H1 (cell line): Measurements from ENCODE around the gene YWHAQ. TPM values are rescaled to one million over a fixed set of nuclear protein-coding genes. Genes with fewer than 3 reads are reported as not detected.

Source experiments
- CTCF ChIA-PET: fragments of 300-600 bp; sonication (Branson Sonifier 250); formaldehyde crosslinking; loops from one replicate; lab custom pipeline; 2021; ENCODE audit not compliant: partially characterized antibody; lab: Charles Lee
- POLR2A ChIA-PET: fragments of 300-600 bp; sonication (Branson Sonifier 250); formaldehyde crosslinking; loops from one replicate; lab custom pipeline; 2021; ENCODE audit warnings: inconsistent platforms; ENCODE audit not compliant: partially characterized antibody; lab: Charles Lee
- DNase-seq, 2 experiments: peaks; one replicate each; pipeline versions ENCODE4 v3.0.0 to v3.0.0-alpha.2; 2010 to 2022; ENCODE audit warnings: low spot score in 2 of 2, low read depth in 1 of 2, mixed read lengths in 1 of 2
- FAIRE-seq: peaks from 2 replicates; lab custom pipeline; 2011; peaks lifted over from hg19 to GRCh38; lab: Jason Lieb, UNC
- H2AFZ ChIP-seq: 2 replicates; pipeline ENCODE4 v1.8.1; 2012; ENCODE audit warnings: low read length, inconsistent platforms
- H2AK5ac ChIP-seq: 2 replicates; pipeline ENCODE4 v1.6.1; 2013; ENCODE audit warnings: low read depth, low read length
- H2BK120ac ChIP-seq: replicated peaks from 2 replicates; pipeline ENCODE3; 2013; ENCODE audit warnings: low read depth, low read length, inconsistent platforms
- H2BK12ac ChIP-seq: 2 replicates; pipeline ENCODE4 v1.6.1; 2013; ENCODE audit warnings: low read depth, low read length
- H2BK15ac ChIP-seq: 2 replicates; pipeline ENCODE4 v1.6.1; 2013; ENCODE audit warnings: low read length
- H2BK20ac ChIP-seq: 2 replicates; pipeline ENCODE4 v1.6.1; 2013; ENCODE audit warnings: low read length
- H2BK5ac ChIP-seq: 2 replicates; pipeline ENCODE4 v1.6.1; 2013; ENCODE audit warnings: low read depth, low read length
- H3K14ac ChIP-seq: 2 replicates; pipeline ENCODE4 v1.6.1; 2013; ENCODE audit warnings: inconsistent platforms; ENCODE audit not compliant: insufficient read length
- H3K18ac ChIP-seq: 2 replicates; pipeline ENCODE4 v1.6.1; 2013; ENCODE audit warnings: low read length; ENCODE audit errors: extremely low read depth
- H3K23ac ChIP-seq: 2 replicates; pipeline ENCODE4 v1.6.1; 2013; ENCODE audit warnings: inconsistent platforms; ENCODE audit not compliant: insufficient read length
- H3K23me2 ChIP-seq: 2 replicates; pipeline ENCODE4 v1.6.1; 2013; ENCODE audit warnings: low read depth, low read length
- H3K27ac ChIP-seq: 2 replicates; pipeline ENCODE4 v1.6.1; 2011; ENCODE audit warnings: low read depth, low read length, inconsistent platforms
- H3K27me3 ChIP-seq, 4 experiments: replicated peaks in 1 of 4; 1 replicate in 1 of 4; 2 replicates in 3 of 4; pipeline versions ENCODE4 v1.6.1 to v1.8.1; 2011 to 2013; ENCODE audit warnings: low read length in 3 of 4, mild to moderate bottlenecking in 3 of 4, inconsistent platforms in 2 of 4, mixed read lengths in 2 of 4, moderate library complexity in 1 of 4; ENCODE audit not compliant: control insufficient read depth in 3 of 4, insufficient read depth in 3 of 4; ENCODE audit errors: extremely low read depth in 1 of 4
- H3K36me3 ChIP-seq, 4 experiments: 2 replicates each; pipeline versions ENCODE4 v1.6.1 to v1.8.1; 2011 to 2013; ENCODE audit warnings: mild to moderate bottlenecking in 4 of 4, low read length in 3 of 4, moderate library complexity in 2 of 4, control low read depth in 1 of 4, inconsistent platforms in 1 of 4; ENCODE audit not compliant: insufficient read depth in 4 of 4, control insufficient read depth in 2 of 4
- H3K4ac ChIP-seq: replicated peaks from 2 replicates; pipeline ENCODE3; 2013; ENCODE audit warnings: low read length, low read depth, mixed read lengths, inconsistent platforms; ENCODE audit not compliant: insufficient read length
- H3K4me1 ChIP-seq, 4 experiments: replicated peaks in 1 of 4; 1 replicate in 1 of 4; 2 replicates in 3 of 4; pipeline versions ENCODE4 v1.6.1 to v1.8.1; 2011 to 2013; ENCODE audit warnings: low read length in 3 of 4, inconsistent platforms in 2 of 4, mixed read lengths in 1 of 4; ENCODE audit not compliant: insufficient read depth in 4 of 4, control insufficient read depth in 3 of 4
- H3K4me2 ChIP-seq, 2 experiments: 2 replicates each; pipeline versions ENCODE4 v1.6.1 to v1.8.1; 2011 to 2013; ENCODE audit warnings: low read depth in 2 of 2, low read length in 2 of 2, control low read depth in 1 of 2, inconsistent platforms in 1 of 2, mild to moderate bottlenecking in 1 of 2; ENCODE audit not compliant: insufficient read depth in 1 of 2
- H3K4me3 ChIP-seq, 4 experiments: fragments of 200-600, 300-600 bp in 1 of 4; sonication (generic), shearing (Covaris generic), sonication (Bioruptor Twin) in 1 of 4; 2 replicates each; pipeline versions ENCODE4 v1.5.1 to v1.8.1; 2011 to 2016; ENCODE audit warnings: low read length in 4 of 4, low read depth in 3 of 4, control low read depth in 2 of 4, inconsistent platforms in 2 of 4, mild to moderate bottlenecking in 2 of 4, mixed read lengths in 1 of 4, moderate library complexity in 1 of 4; ENCODE audit not compliant: insufficient read depth in 2 of 4; ENCODE audit errors: extremely low read depth in 1 of 4
- H3K56ac ChIP-seq: replicated peaks from 2 replicates; pipeline ENCODE3; 2013; ENCODE audit warnings: low read depth, mild to moderate bottlenecking, mixed read lengths, low read length, inconsistent platforms; ENCODE audit not compliant: insufficient read length
- H3K79me1 ChIP-seq: 2 replicates; pipeline ENCODE4 v1.6.1; 2013; ENCODE audit warnings: low read depth, low read length, control low read depth
- H3K79me2 ChIP-seq, 2 experiments: 2 replicates each; pipeline versions ENCODE4 v1.6.1 to v1.8.1; 2012 to 2013; ENCODE audit warnings: low read length in 2 of 2, mild to moderate bottlenecking in 2 of 2, inconsistent platforms in 1 of 2; ENCODE audit not compliant: insufficient read depth in 2 of 2, control insufficient read depth in 1 of 2
- H3K9ac ChIP-seq, 4 experiments: replicated peaks in 1 of 4; 1 replicate in 1 of 4; 2 replicates in 3 of 4; pipeline versions ENCODE4 v1.6.1 to v1.8.1; 2011 to 2013; ENCODE audit warnings: low read depth in 3 of 4, low read length in 3 of 4, control low read depth in 2 of 4, mild to moderate bottlenecking in 2 of 4, moderate library complexity in 2 of 4, inconsistent platforms in 1 of 4; ENCODE audit errors: extremely low read depth in 1 of 4
- H3K9me3 ChIP-seq, 2 experiments: 2 replicates each; pipeline versions ENCODE4 v1.6.1 to v1.8.1; 2012 to 2013; ENCODE audit warnings: mild to moderate bottlenecking in 2 of 2, moderate library complexity in 2 of 2, control low read depth in 1 of 2, inconsistent platforms in 1 of 2, low read depth in 1 of 2, low read length in 1 of 2, mixed read lengths in 1 of 2; ENCODE audit not compliant: insufficient read depth in 2 of 2
- H4K20me1 ChIP-seq, 2 experiments: replicated peaks in 1 of 2; 2 replicates each; pipeline versions ENCODE3 to v1.8.1; 2011 to 2013; ENCODE audit warnings: inconsistent platforms in 2 of 2, low read length in 2 of 2, mild to moderate bottlenecking in 1 of 2; ENCODE audit not compliant: insufficient read depth in 2 of 2, control insufficient read depth in 1 of 2
- H4K5ac ChIP-seq: 2 replicates; pipeline ENCODE4 v1.6.1; 2013; ENCODE audit warnings: low read length, low read depth, mixed read lengths, inconsistent platforms; ENCODE audit not compliant: insufficient read length
- H4K8ac ChIP-seq: 2 replicates; pipeline ENCODE4 v1.8.0; 2013; ENCODE audit warnings: mild to moderate bottlenecking, moderate library complexity, low read length, inconsistent platforms; ENCODE audit not compliant: insufficient read depth; ENCODE audit errors: extremely low read depth
- H4K91ac ChIP-seq: replicated peaks from 2 replicates; pipeline ENCODE3; 2013; ENCODE audit warnings: low read length, mixed read lengths, inconsistent platforms; ENCODE audit not compliant: insufficient read length
- CBX5 ChIP-seq: fragments of 300-800, 300-1000 bp; sonication (generic); IDR thresholded peaks from 2 replicates; pipeline ENCODE4 v1.7.1; 2016; ENCODE audit warnings: antibody characterized with exemption, low read length, low read depth
- KDM1A ChIP-seq: fragments of 200-600, 300-600 bp; sonication (generic); IDR thresholded peaks from 2 replicates; pipeline ENCODE4 v1.7.1; 2016; ENCODE audit warnings: mild to moderate bottlenecking, low read length, borderline replicate concordance
- USF2 ChIP-seq: IDR thresholded peaks from 2 replicates; pipeline ENCODE4 v1.6.1; 2011; ENCODE audit warnings: low read length, improper control_type of control experiment
- WGBS, 2 experiments: shearing (Covaris generic) in 1 of 2; methylation state at CpG; one replicate each; pipeline versions ENCODE4 v1.1.6 to v1.1.7; 2013 to 2015; ENCODE audit warnings: low lambda C conversion rate in 2 of 2, mixed read lengths in 2 of 2, inconsistent platforms in 1 of 2, low coverage in 1 of 2, missing lambda C conversion rate in 1 of 2; ENCODE audit not compliant: insufficient replicate concordance in 2 of 2, insufficient coverage in 1 of 2, insufficient read length in 1 of 2; ENCODE audit errors: extremely low coverage in 1 of 2, missing lambda C conversion rate in 1 of 2; 5-methylcytosine and 5-hydroxymethylcytosine counted together
- polyA plus RNA-seq, 7 experiments: library from polyadenylated mRNA; depleted of rRNA in 3 of 7; stranded (reverse) in 5 of 7; unstranded in 2 of 7; fragments of >200 nt in 5 of 7; fragments of 200-250 nt in 2 of 7; gene quantifications; 1 replicate in 5 of 7; 2 replicates in 1 of 7; 4 replicates in 1 of 7; pipeline versions ENCODE4 v1.2.1 to v1.2.3, GENCODE V29; 2011 to 2013; ENCODE audit warnings: missing spikeins in 2 of 7, mixed read lengths in 2 of 7
- total RNA-seq: library from RNA; stranded (reverse); fragmentation: NEBNext Ultra II Directional; extraction: Animal tissue kit (Norgen Biotek cat#: 25700); gene quantifications from 2 replicates; pipeline ENCODE4 v1.2.1, GENCODE V29; 2021

Gene YWHAQ
- total and polyA plus RNA-seq, 2 of the 8 experiments (the other 6 are each of a cell fraction or from before 2014, with no cell fraction given) = 244 to 480 TPM

DNA sequence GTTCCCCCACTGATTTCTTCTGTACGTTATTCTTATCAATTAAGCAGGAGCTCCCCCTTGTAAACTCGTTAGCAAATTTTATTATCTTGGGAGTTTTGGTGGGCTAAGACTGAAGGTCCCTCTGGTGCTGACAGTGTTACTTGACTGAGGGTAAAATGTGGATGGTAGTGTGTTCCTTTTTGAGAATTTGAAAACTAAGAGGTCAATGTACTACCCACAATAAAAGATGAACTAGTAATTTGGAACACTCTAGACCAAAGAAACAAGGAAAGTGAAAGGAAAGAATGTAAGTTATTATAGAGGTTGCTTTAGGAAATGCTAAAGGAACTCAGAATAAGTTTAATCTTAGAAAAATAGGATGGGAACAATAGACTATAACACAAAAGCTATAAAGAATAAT is 35.1 kb downstream of the YWHAQ start:
- H4K5ac ChIP-seq = no peak overlapping the region
- H4K91ac ChIP-seq = no peak overlapping the region
- FAIRE-seq = no peak
- peaks cover 15 to 91% of the 10 kb centered on the region in 2 experiments for H3K79me2 ChIP-seq
- H3K27ac ChIP-seq = no peak overlapping the region
- H3K79me1 ChIP-seq = peaks cover 6% of the 10 kb centered on the region; the same call in 1 of the 2 replicates
- H3K14ac ChIP-seq = no peak overlapping the region
- H3K23me2 ChIP-seq = no peaks in the 10 kb centered on the region
- no peak for DNase-seq
- H3K56ac ChIP-seq = no peak overlapping the region
- peaks cover 0 to 6% of the 10 kb centered on the region in 2 experiments for H4K20me1 ChIP-seq
- H3K4ac ChIP-seq = no peak overlapping the region
- ChIA-PET POLR2A (interaction anchor here (0.6 to 1.0 kb wide), 3 partner anchors 33 to 173 kb away, joined by 3 read pairs; partner anchors contain the start of gene YWHAQ), CTCF (interaction anchor here (1.1 to 1.4 kb wide), 2 partner anchors 20 to 37 kb away, joined by 4 to 5 read pairs; no protein-coding TSS in a partner anchor)
- H3K27me3 ChIP-seq = no peaks in the 10 kb centered on the region
- WGBS, 2 experiments = 96% methylated on average over 2 of the region's 2 CpGs; no CpG with 5 or more reads in 1 of the 2 experiments
- peaks cover 0 to 36% (median 16%) of the 10 kb centered on the region in 4 experiments; a peak in 5 of 8 replicates for H3K36me3 ChIP-seq
- H4K8ac ChIP-seq = no peak overlapping the region
- no peak overlapping the region for H3K18ac ChIP-seq
- H3K4me1 ChIP-seq = peaks cover 0 to 3% (median 0%) of the 10 kb centered on the region in 4 experiments; a peak in 1 of 7 replicates
- no peak overlapping the region for H2AK5ac ChIP-seq
- H2BK12ac ChIP-seq = no peak overlapping the region
- no peak overlapping the region for H3K9ac ChIP-seq
- no peak overlapping the region for H3K4me2 ChIP-seq
- H3K4me3 ChIP-seq = no peak overlapping the region
- no peak overlapping the region for H2AFZ ChIP-seq
- H3K23ac ChIP-seq = no peak overlapping the region
- no peak overlapping the region for H2BK120ac ChIP-seq
- TF ChIP-seq USF2 = no peak
- no peak for TF ChIP-seq KDM1A
- no peak for TF ChIP-seq CBX5
- TF ChIP-seq, all 59 proteins: peak for 0
- Histone ChIP-seq H2BK5ac (no peak overlapping the region), H2BK20ac (no peak overlapping the region), H3K9me3 (peaks cover 7% of the 10 kb centered on the region in 2 experiments; a peak in 3 of 4 replicates), H2BK15ac (no peak overlapping the region)
